Central memory CD8-positive, alpha-beta T cell (primary cell): Measurements from ENCODE around the gene EIF3L.
A peak's percentile ranks its signal among the peaks of the same experiment; 100 is the strongest.
"Not testable (repeated sequence)": the region's sequence is repeated elsewhere in the genome, so short reads cannot be mapped to it uniquely, and the experiment has no call there.

Experiments used
- ATAC-seq: fragments of 150-1000 bp; cut with Tn5 transposase; replicated peaks from 2 replicates; pipeline ENCODE4 v1.10.0; 2022; ENCODE audit warnings: mild to moderate bottlenecking, moderate FRiP score, moderate number of reproducible peaks; ENCODE audit not compliant: poor library complexity, severe bottlenecking; ENCODE audit errors: extremely low read depth
- DNase-seq, 2 donors: peaks; one replicate each; pipeline ENCODE4 v3.0.0; 2021; ENCODE audit warnings: low spot score in 2 of 2
- H3K27ac Mint-ChIP-seq: one replicate; pipeline ENCODE4 v1.8.0; 2022; ENCODE audit warnings: low read depth, mild to moderate bottlenecking, moderate library complexity, mixed read lengths
- H3K27me3 Mint-ChIP-seq: one replicate; pipeline ENCODE4 v1.8.0; 2022; ENCODE audit warnings: mixed read lengths
- H3K36me3 Mint-ChIP-seq: one replicate; pipeline ENCODE4 v1.8.0; 2022; ENCODE audit warnings: mild to moderate bottlenecking, moderate library complexity, mixed read lengths; ENCODE audit not compliant: insufficient read depth
- H3K4me1 Mint-ChIP-seq: one replicate; pipeline ENCODE4 v1.8.0; 2022; ENCODE audit warnings: mixed read lengths
- H3K4me3 Mint-ChIP-seq: one replicate; pipeline ENCODE4 v1.8.0; 2022; ENCODE audit warnings: mild to moderate bottlenecking, moderate library complexity, mixed read lengths
- H3K9me3 Mint-ChIP-seq: one replicate; pipeline ENCODE4 v1.8.0; 2022; ENCODE audit warnings: mixed read lengths

The EIF3L gene

GRCh38 chr22:37849089-37849751 lies at the start of gene EIF3L:
TSS of gene EIF3L (plus strand) at chr22:37849419. CDS start at chr22:37849450, 31 bp downstream.
- no peaks in the 10 kb centered on the region for H3K27me3 Mint-ChIP-seq
- peak; percentile 76 to 79 for DNase-seq
- H3K36me3 Mint-ChIP-seq, result peaks cover 42% of the 10 kb centered on the region
- H3K4me3 Mint-ChIP-seq, result peak within 1 kb of the TSS; percentile 88
- peaks cover 49% of the 10 kb centered on the region for H3K4me1 Mint-ChIP-seq
- ATAC-seq, result peak; percentile 64
- H3K27ac Mint-ChIP-seq, result peak within 1 kb of the TSS; percentile 99
- H3K9me3 Mint-ChIP-seq, result no peaks in the 10 kb centered on the region

- not testable (repeated sequence) for H3K36me3 Mint-ChIP-seq, ATAC-seq, DNase-seq, H3K27ac Mint-ChIP-seq, H3K4me3 Mint-ChIP-seq, H3K9me3 Mint-ChIP-seq
- Mint-ChIP-seq H3K27me3 (peaks cover 31% of the 10 kb centered on the region), H3K4me1 (peaks cover 14% of the 10 kb centered on the region)
Measured at GRCh38 chr22:37799979-37800378, 49.2 kb upstream of the EIF3L start.

- ATAC-seq (no peak), DNase-seq (no peak)
- peak overlapping the region; percentile 59 for H3K4me3 Mint-ChIP-seq
- H3K36me3 Mint-ChIP-seq, result peaks cover 5% of the 10 kb centered on the region
- peaks cover 28% of the 10 kb centered on the region for H3K4me1 Mint-ChIP-seq
- no peaks in the 10 kb centered on the region for H3K9me3 Mint-ChIP-seq
- peaks cover 50% of the 10 kb centered on the region for H3K27me3 Mint-ChIP-seq
- H3K27ac Mint-ChIP-seq, result no peak overlapping the region
Measured at GRCh38 chr22:37801946-37802309, 47.3 kb upstream of the EIF3L start.

GRCh38 chr22:37802310-37803194 lies 46.7 kb upstream of the EIF3L start:
- H3K27ac Mint-ChIP-seq, result no peak overlapping the region
- H3K36me3 Mint-ChIP-seq, result peaks cover 5% of the 10 kb centered on the region
- peak overlapping the region; percentile 59 for H3K4me3 Mint-ChIP-seq
- H3K27me3 Mint-ChIP-seq, result peaks cover 55% of the 10 kb centered on the region
- DNase-seq (no peak), ATAC-seq (no peak)
- H3K9me3 Mint-ChIP-seq, result no peaks in the 10 kb centered on the region
- peaks cover 28% of the 10 kb centered on the region for H3K4me1 Mint-ChIP-seq

- DNase-seq (no peak), ATAC-seq (no peak)
- Mint-ChIP-seq H3K9me3 (no peaks in the 10 kb centered on the region), H3K4me1 (peaks cover 33% of the 10 kb centered on the region), H3K4me3 (peak overlapping the region; percentile 59), H3K36me3 (peaks cover 5% of the 10 kb centered on the region), H3K27ac (no peak overlapping the region), H3K27me3 (peaks cover 56% of the 10 kb centered on the region)
Measured at GRCh38 chr22:37803195-37803638, 46.0 kb upstream of the EIF3L start.

- ATAC-seq (no peak), DNase-seq (no peak)
- no peaks in the 10 kb centered on the region for H3K9me3 Mint-ChIP-seq
- peaks cover 62% of the 10 kb centered on the region for H3K27me3 Mint-ChIP-seq
- no peak overlapping the region for H3K27ac Mint-ChIP-seq
- H3K36me3 Mint-ChIP-seq, result peaks cover 5% of the 10 kb centered on the region
- peaks cover 39% of the 10 kb centered on the region for H3K4me1 Mint-ChIP-seq
- peak overlapping the region; percentile 71 for H3K4me3 Mint-ChIP-seq
Measured at GRCh38 chr22:37803639-37804351, 45.4 kb upstream of the EIF3L start.

- Mint-ChIP-seq H3K27me3 (peaks cover 68% of the 10 kb centered on the region), H3K36me3 (peaks cover 5% of the 10 kb centered on the region), H3K9me3 (no peaks in the 10 kb centered on the region), H3K4me3 (peak overlapping the region; percentile 71), H3K4me1 (peaks cover 39% of the 10 kb centered on the region), H3K27ac (no peak overlapping the region)
- ATAC-seq, result no peak
- no peak for DNase-seq
Measured at GRCh38 chr22:37804352-37804880, 44.8 kb upstream of the EIF3L start.

- H3K9me3 Mint-ChIP-seq, result no peaks in the 10 kb centered on the region
- H3K27ac Mint-ChIP-seq, result no peak overlapping the region
- peaks cover 39% of the 10 kb centered on the region for H3K4me1 Mint-ChIP-seq
- H3K36me3 Mint-ChIP-seq, result peaks cover 5% of the 10 kb centered on the region
- peaks cover 70% of the 10 kb centered on the region for H3K27me3 Mint-ChIP-seq
- H3K4me3 Mint-ChIP-seq, result peak overlapping the region; percentile 71
- DNase-seq (peak in 1 of 2 donors; percentile 35), ATAC-seq (no peak)
Measured at GRCh38 chr22:37804881-37805809, 44.1 kb upstream of the EIF3L start.

- H3K4me3 Mint-ChIP-seq, result peak overlapping the region; percentile 71
- no peaks in the 10 kb centered on the region for H3K9me3 Mint-ChIP-seq
- DNase-seq (no peak), ATAC-seq (no peak)
- H3K27ac Mint-ChIP-seq, result no peak overlapping the region
- peaks cover 5% of the 10 kb centered on the region for H3K36me3 Mint-ChIP-seq
- peaks cover 39% of the 10 kb centered on the region for H3K4me1 Mint-ChIP-seq
- H3K27me3 Mint-ChIP-seq, result peaks cover 64% of the 10 kb centered on the region
Measured at GRCh38 chr22:37805810-37806277, 43.4 kb upstream of the EIF3L start.

- no peaks in the 10 kb centered on the region for H3K9me3 Mint-ChIP-seq
- peak overlapping the region; percentile 71 for H3K4me3 Mint-ChIP-seq
- ATAC-seq (no peak), DNase-seq (no peak)
- peaks cover 5% of the 10 kb centered on the region for H3K36me3 Mint-ChIP-seq
- peaks cover 39% of the 10 kb centered on the region for H3K4me1 Mint-ChIP-seq
- H3K27me3 Mint-ChIP-seq, result peaks cover 64% of the 10 kb centered on the region
- no peak overlapping the region for H3K27ac Mint-ChIP-seq
Measured at GRCh38 chr22:37806409-37807333, 42.5 kb upstream of the EIF3L start.
